Middle frontal gyrus (tissue), 1 donor: ENCODE data around the gene BMI1.

ENCODE experiments used
- DNase-seq: peaks from one replicate; pipeline ENCODE4 v3.0.0-alpha.2; 2015; ENCODE audit warnings: low spot score; ENCODE audit errors: extremely low spot score

Gene BMI1

GRCh38 chr10:22366435-22366703 lies 45.5 kb downstream of the BMI1 start:
- no peak for DNase-seq

- DNase-seq = no peak
Measured at GRCh38 chr10:22366771-22367170, 45.9 kb downstream of the BMI1 start.

GRCh38 chr10:22367471-22367870 lies 46.6 kb downstream of the BMI1 start:
- DNase-seq = no peak

- DNase-seq = no peak
Measured at GRCh38 chr10:22368402-22368801, 47.5 kb downstream of the BMI1 start.

- no peak for DNase-seq
Measured at GRCh38 chr10:22368981-22369380, 48.1 kb downstream of the BMI1 start.

- DNase-seq = no peak
Measured at GRCh38 chr10:22369434-22370072, 48.7 kb downstream of the BMI1 start.

- no peak for DNase-seq
Measured at GRCh38 chr10:22370320-22370719, 49.4 kb downstream of the BMI1 start.

GRCh38 chr10:22372298-22372697 lies 51.4 kb downstream of the BMI1 start:
- no peak for DNase-seq

GRCh38 chr10:22372917-22373316 lies 52.0 kb downstream of the BMI1 start:
- no peak for DNase-seq

GRCh38 chr10:22374489-22375126 lies 53.7 kb downstream of the BMI1 start:
- DNase-seq = no peak

GRCh38 chr10:22379059-22379458 lies 58.2 kb downstream of the BMI1 start:
- no peak for DNase-seq
